Measurements from ENCODE around the gene C9.
"Not testable (repeated sequence)": the region's sequence is repeated elsewhere in the genome, so short reads cannot be mapped to it uniquely, and the experiment has no call there.

Gene C9

DNA sequence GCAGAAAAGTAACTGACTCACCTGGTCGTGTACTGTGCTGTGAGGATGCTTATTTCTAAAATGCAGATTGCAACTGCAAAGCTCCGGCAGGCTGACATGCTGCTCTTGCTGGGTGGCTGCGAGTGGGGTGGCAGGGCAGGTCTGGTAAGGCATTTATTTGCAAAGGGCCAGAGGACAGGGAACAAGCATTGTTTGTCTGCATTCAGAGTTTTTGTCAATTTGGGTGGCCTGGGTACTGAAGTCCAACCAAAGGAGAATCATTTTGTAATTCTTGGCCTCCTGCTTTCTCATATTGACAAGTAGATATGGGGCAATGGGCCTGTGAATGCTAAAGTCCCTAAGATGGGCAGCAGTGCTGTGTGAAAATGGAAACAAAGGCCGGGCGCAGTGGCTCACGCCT is at the start of gene C9:
Gene C9, minus strand, starts transcription at position 129 of the 400 bp plus-strand sequence. Its CDS starts 31 bp downstream, at position 98.
- no peak for DNase-seq (ENCODE audit: low read depth in 3 of 3, low spot score in 1 of 3)

DNA sequence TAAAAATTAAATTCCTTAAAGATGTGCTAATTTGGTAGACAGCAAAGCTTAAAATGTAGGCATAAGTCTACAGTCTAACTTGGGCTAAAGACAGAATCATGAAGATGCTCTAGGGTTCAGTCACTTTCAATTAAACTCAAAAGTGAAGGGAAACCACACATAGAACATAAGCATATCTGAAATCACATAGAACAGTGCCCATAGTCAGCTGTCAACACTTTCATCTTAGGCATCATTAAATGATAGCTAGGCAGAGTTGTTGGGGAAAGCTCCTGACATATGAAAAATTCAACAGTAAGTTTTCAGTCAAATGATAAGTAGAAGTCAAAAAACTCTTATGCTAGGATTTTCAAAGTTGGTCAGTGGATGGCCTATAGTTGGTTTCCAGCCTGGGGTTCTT is 49.5 kb upstream of the C9 start:
- DNase-seq (ENCODE audit: low read depth in 3 of 3, low spot score in 1 of 3) = no peak

DNA sequence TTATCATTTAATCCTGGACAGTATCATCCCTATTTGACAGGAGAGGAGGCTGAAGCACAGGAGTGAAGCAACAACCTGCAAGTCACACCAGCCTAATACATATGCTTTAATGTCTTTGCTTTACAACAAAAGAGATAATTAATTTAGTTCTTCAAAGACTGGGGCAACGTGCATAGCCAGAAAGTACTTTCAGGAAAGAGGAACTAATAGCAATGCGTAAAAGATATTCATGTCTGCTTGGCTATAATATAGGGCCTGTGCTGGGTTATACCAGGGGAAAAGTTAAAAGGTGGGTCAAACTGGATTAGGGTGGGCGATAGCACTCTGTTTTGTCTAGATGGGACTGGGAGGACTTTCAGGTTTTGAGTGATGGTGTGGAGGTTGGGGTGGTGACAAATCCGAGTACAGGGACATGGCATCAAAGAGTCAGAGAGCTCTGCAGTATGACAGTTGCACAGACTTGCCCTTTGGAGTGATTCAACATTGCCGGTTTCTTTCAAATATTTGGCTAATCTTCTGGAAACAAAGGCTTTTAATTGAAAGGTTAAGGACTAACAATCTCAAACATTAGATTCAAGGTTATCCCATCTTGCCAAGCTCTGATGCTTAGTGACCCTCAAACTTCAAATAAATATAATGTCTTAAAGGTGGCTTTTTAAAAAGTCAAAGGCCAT is 48.6 kb upstream of the C9 start:
- DNase-seq (ENCODE audit: low read depth in 3 of 3, low spot score in 1 of 3) = no peak

DNA sequence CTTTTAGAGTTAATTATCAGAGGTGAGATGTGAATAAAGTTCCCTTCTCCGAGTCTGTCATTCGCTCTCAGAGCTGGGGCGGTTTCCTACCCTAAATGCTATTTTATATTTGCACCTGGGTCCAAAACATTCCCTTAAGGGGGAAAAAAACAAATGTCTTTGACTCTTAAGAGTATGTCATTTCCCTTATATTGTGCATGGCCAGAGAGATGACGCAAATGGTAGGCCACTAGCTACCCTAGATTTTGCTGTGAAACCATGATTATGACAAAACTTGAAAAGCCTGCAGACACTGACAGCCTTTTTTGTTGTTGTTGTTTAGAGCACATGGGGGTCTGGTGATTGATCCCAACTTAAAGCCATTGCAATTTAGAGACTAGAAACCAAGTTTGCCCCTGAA is 47.7 kb upstream of the C9 start:
- no peak for DNase-seq (ENCODE audit: low read depth in 3 of 3, low spot score in 1 of 3)

DNA sequence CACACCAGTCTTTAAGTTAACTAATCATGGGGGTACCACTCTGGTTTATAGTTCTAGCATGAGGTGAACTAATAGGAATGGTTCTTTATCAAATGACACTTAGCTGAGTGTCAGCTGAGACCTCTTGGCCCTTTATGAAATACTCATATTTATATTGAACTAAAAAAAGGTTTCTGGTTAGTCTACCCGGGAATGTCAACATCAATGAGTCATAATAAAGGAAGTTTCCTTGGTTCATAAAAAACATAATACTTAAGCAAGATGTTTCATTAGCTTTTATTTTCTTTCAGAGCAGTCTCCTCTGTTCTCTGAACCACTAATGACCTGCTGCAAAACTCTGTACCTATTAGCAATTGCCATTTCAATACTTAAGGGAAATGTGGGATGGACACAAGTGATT is 46.8 kb upstream of the C9 start:
- no peak for DNase-seq (ENCODE audit: low read depth in 3 of 3, low spot score in 1 of 3)

DNA sequence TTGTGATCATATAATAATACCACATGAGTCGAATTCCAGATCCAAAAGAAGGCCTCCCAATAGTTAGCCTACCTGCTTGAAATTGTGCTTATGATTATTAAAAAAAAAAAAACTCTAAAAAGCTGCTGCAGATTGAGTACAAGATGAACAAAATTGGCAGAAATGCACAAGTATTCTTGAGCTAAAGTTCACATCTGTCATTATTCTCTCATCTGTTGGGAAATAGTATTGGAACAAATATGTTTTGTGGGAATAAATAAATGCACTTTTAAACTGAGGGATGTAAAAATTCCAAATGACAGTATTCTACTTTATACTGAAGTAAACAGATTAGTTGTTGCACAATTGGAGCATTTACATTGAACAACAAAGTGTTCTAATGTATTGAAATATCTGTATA is 44.7 kb upstream of the C9 start:
- DNase-seq (ENCODE audit: low read depth in 3 of 3, low spot score in 1 of 3) = no peak

DNA sequence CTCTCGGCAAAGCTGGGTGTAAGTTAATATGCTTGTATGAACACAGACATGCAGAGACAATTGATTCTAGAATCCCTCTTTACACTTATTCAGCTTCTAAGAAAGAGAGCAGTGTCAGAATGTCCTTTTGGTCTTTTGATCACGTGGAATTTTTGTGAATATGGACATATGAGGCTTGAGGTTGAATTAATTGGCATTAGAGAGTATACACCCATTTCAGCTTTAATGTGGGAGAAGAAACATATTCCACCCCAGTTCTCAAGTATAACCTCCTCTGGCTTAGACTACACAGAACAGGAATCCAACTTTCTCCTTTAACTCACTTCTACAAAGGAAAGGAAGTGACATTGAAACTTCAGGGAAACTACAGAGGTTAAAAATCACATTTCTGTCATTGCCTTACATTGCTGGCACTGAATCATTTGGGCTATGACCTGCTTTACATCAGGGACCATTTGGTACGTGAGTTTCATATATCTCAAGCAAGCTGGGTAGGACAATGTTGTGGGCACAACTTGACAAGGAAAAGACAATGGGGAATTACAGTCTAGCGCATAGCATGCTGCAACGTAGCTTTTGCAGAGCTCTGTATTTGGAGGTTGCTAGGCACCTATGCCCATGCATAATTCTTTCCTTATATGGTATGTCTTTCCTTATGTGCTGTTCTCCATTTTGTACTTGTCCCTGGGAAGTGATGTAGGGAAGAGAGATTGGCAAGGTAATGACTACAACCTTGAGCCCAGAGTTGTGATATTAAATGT is 41.0 kb upstream of the C9 start:
- no peak for DNase-seq (ENCODE audit: low read depth in 3 of 3, low spot score in 1 of 3)

DNA sequence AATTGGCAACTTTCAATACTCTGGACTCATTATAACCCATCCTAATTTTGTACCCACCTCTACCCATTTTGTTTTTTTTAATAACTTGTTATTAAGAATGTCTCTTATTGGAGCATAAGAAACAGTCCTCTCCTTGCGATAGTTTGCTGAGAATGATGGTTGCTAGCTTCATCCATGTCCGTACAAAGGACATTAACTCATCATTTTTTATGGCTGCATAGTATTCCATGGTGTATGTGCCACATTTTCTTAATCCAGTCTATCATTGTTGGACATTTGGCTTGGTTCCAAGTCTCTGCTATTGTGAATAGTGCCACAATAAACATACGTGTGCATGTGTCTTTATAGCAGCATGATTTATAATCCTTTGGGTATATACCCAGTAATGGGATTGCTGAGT is 39.5 kb upstream of the C9 start:
- not testable (repeated sequence) for DNase-seq (ENCODE audit: low read depth in 3 of 3, low spot score in 1 of 3)

DNA sequence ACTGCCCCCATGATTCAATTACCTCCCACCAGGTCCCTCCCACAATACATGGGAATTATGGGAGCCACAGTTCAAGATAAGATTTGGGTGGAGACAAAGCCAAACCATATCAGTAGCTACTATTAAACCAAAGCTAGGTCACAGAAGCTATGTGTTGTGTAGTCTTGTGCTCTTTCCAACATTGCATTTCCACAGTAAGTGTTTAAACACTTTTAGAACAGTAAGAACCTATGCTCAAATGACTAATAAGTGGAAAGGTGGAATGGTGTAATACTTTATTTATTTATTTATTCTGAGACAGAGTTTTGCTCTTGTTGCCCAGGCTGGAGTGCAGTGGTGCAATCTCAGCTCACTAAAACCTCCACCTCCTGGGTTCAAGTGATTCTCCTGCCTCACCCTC is 37.8 kb upstream of the C9 start:
- not testable (repeated sequence) for DNase-seq (ENCODE audit: low read depth in 3 of 3, low spot score in 1 of 3)

DNA sequence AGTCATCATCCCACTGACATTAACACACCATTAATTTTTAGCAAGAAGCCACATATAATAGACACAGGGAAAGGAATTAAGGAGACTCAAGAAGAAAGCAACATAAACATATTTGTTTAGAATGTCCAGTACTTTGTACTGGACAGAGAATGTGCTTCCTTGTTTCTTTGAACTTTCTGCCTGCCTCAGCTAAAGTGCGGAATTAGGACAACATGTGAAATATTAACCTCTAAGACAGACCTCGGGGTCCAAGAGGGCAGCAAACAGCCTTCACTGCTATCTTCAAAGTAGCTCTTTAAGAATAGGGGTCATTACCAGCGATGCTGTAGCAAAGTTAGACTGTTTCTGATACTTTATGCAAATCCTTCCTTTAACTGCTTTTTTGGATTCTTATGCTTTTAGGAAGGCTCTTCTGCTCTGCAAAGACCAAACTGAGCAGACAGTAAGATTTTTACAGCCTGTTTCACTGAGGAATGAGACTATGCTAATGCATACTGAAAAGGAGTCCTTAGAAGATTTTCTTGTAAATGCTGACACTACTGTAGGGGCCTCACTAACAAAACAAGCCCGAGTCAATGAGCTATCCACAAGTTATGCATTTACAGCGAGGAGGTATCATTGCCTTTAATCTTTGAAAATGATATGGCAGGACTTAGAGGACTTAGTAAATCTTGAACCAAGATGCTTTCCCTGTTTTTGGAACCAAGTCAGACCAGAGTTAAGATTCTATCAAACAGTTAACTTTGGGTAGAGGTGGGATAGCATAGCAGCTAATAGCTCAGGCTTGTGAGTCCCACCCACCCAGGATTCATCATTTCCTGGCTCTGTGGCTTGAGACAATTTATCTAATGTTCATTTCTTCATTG is 36.7 kb upstream of the C9 start:
- DNase-seq (ENCODE audit: low read depth in 3 of 3, low spot score in 1 of 3) = no peak

DNA sequence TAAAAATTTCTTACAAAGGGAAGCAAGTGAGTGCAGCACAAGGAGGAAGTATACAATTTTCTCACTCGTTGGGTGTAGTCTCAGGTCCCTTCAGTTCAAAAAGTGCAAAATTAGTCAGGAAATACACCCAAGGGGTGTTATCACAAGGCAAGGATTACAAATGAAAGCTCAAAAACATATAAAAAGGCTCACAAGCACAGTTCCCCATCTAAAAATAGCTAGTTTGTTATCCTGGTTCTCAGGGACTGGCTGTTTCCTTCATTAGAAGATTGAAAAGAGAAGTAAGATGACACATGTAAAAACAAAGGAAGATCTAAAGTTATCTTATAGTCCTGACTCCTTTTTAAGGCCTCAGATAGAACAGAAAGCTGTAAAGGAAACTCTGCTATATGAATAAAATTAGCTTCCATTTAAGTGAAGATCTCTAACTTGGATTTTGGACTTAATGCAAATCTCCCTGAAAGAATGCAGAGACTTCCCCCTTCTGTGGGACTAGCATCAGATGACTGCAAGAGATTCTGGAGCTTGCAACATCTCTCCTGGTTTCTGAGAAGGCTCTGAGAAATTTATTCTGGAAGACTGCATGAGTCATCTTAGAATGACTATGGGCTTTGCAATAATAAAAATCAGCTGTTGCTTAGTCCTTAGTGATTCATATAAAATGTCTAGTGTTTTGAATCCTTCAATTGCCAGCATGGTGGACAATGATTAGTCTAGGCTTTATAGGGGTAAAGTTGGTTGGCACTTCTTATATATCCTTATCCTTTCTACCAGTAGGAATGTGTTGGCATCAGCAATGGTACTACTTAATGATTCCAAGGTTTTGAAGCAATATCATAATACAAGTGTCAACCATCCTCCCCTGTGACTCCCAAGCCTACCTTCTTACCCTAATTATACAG is 35.1 kb upstream of the C9 start:
- no peak for DNase-seq (ENCODE audit: low read depth in 3 of 3, low spot score in 1 of 3)

DNA sequence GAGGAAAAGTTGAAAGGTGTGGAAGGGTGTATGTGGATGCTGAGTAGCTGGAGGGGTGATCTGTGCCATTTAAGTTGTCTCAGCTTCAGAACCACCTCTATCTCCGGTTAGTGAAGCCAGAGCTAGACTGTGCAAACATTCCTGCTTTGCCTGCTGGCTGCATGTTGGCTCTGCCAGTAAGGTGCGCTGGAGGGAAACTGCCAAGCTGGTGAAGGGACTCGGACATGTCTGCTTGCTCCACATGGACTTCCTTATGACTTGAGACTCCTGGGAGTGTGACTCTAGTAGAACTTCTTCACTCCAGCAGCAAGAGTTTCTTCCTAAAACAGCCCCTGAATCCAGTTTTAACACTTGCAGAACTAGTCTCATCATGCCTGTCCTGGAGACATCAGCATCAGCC is 32.5 kb upstream of the C9 start:
- DNase-seq (ENCODE audit: low read depth in 3 of 3, low spot score in 1 of 3) = no peak

DNA sequence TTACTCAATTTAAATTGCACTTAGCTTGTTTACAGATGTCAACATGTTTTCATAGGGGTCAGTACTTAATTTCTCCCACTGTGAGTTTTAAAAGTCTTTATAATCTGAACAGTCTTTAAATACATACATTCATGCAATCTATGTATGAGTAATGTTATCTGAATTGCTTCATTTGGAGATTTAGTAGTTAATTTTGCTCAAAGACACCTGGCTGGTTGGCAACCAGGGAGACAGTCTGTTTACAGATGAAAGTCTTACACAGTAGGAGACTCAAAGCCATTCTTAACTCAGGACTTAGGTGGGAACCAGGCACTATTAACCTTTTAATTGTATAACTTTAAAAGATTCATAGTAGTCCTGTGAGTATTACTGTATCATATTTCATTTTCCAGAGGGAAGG is 31.2 kb upstream of the C9 start:
- DNase-seq (ENCODE audit: low read depth in 3 of 3, low spot score in 1 of 3) = no peak

DNA sequence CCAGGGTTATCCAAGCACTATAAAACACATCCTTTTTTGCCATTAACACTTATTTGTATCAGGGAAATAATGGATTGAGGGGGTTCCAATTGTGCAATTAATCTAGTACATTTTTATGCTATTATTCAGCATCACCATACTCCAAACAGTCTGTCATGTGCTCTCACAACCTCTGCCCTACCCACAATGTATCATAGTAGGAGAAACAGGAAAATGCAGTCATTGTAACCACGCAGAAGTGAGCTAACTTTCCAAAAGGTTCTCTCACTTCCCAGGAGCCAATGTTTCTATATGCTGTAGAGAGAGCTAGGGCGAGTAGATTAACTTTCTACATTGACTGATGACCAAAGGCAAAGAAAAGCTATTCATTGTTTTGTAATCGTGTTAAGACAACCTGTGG is 30.7 kb upstream of the C9 start:
- no peak for DNase-seq (ENCODE audit: low read depth in 3 of 3, low spot score in 1 of 3)

DNA sequence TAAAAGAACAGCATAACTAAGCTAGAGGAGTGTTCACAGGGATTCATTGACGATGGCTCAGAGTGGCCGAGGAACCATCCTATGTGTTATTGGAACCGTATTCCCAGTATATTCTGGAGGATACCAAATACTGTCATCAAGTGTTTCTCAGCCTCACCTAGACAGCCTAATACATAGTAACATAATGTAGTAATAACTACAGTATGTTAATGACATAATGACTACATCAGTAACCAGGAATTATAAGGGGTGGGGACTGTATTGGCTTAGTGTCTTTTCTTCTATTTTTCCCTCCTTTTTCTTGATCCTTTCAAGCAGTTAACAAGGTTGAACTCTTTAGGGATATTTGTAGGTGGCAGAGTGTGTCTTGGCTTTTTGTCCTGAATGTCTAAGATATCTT is 26.6 kb upstream of the C9 start:
- DNase-seq (ENCODE audit: low read depth in 3 of 3, low spot score in 1 of 3) = no peak

DNA sequence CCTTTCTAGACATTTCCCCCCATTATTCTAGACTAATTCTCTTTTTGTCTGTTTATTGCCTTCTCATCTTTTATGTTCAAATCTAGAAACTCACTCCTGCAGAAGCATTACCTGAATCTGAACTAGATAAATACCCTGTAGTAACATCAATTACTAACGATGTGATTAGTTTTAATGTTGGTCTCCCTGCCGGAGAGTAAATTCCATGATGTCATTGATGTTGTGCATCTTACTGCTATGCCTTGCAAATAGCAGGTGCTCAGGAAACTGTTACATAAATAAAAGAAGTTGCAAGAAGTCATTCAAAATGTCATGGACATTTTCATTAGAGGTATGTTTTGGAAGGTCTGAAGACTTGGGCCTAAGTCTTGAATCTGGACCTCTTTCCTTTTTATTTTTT is 23.0 kb upstream of the C9 start:
- DNase-seq (ENCODE audit: low read depth in 3 of 3, low spot score in 1 of 3) = no peak

DNA sequence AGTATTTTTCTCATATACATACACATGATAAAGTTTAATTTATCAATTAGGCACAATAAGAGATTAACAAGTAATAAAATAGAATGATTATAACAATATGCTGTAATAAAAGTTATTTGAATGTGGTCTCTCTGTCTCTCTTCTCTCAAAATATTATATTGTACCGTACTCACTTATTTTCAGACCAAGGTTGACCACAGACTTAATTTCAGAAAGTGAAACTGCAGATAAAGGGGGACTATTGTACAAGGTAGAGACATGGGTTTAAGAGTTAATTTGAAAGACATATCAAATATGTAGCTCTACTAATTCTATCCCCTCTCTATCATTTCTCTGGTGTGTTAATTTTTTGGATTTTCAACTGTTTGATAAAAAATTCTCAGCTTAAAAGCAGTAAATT is 20.0 kb upstream of the C9 start:
- no peak for DNase-seq (ENCODE audit: low read depth in 3 of 3, low spot score in 1 of 3)

DNA sequence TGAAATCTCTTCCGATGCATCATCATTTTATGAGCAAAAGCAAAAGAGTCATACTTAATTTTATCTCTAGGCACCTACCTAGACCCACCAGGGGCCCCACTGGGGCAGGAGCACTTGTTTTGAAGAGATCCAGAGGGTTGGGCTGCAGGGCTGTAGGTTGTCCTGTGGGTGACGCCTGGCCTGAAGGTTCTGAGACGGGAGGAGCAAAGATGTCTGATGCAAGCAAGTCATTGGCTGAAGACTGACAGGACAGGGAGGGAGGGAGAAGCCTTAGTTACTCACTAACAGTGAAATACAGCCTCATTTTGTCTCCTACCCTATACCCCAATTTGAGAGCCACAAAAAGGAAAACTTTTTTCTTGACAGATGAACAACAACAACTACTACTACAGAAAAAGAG is 17.1 kb upstream of the C9 start:
- DNase-seq (ENCODE audit: low read depth in 3 of 3, low spot score in 1 of 3) = no peak

DNA sequence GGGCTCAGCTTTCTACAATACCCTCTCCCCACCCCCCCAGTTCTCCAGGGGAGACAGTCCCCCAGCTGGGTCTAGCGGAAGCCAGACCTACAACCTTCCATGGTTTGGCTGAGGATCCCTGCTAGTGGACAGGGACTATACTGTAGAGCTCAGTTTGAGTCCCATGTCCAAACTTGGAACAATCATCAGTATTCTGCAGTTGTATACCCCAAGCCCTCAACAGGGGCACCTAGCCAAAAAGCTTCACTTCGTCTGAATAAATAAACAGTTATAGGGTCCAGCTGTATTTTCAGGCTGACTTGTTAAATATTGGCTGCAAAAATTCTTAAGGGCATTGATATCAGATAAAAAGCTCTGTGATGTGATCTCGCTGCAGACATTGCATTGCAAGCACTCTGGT is 15.4 kb upstream of the C9 start:
- no peak for DNase-seq (ENCODE audit: low read depth in 3 of 3, low spot score in 1 of 3)

DNA sequence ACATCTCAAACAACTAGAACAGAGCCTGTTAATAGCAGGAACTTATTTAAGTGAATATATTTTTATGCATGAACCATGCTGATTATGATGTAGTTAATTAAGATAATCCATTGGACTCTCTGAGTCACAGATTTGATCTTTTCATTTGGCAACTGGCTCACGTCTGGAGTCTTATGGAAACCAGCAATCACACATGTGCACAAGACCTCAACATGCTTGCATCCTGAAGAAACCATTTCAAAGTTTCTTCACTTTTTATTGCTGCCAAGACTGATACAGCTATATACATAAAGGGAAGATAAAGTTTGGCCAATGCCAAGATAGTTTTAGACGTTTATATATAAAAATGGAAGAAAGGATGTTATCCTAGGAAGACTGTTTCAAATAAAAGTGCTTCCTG is 13.3 kb upstream of the C9 start:
- DNase-seq (ENCODE audit: low read depth in 3 of 3, low spot score in 1 of 3) = no peak

DNA sequence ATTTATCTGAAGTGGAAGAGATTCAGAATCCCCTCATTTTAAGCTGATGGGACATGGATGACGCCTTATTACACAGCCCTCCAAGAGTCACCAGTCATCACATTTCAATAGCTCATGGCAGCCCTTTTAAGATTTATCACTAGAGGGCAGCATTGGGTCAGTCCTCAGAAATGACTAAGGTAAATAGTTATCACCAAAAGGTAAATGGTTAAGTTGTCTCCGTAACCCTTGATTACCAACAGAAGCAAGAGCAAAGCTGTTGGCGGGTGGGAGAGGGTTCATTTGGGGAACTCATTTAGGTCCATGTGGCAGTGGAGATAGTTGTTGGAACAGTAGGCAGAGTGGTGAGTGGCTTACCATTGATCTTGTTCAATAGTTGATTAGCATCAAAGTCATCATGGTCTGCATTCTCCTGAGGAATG is 12.0 kb upstream of the C9 start:
- DNase-seq (ENCODE audit: low read depth in 3 of 3, low spot score in 1 of 3) = no peak
